Loucy (cell line): ENCODE measurements around the gene ZNF655.

Source experiments
- H2AFZ ChIP-seq: fragments of 200-600 bp; sonication (generic); 2 replicates; pipeline ENCODE4 v1.6.0; 2016; ENCODE audit warnings: antibody characterized with exemption, mild to moderate bottlenecking, low read length, moderate library complexity
- H3F3A ChIP-seq: fragments of 200-600 bp; 2 replicates; pipeline ENCODE4 v1.6.0; 2016; ENCODE audit warnings: antibody characterized with exemption, low read depth, mild to moderate bottlenecking
- H3K27me3 ChIP-seq: fragments of 200-600 bp; sonication (generic); 2 replicates; pipeline ENCODE4 v1.6.1; 2014; ENCODE audit warnings: low read length, mild to moderate bottlenecking; ENCODE audit not compliant: insufficient read depth, poor library complexity, severe bottlenecking
- H3K36me3 ChIP-seq: fragments of 200-600 bp; sonication (generic); 2 replicates; pipeline ENCODE4 v1.6.1; 2016; ENCODE audit warnings: low read length; ENCODE audit not compliant: insufficient read depth
- H3K4me1 ChIP-seq: fragments of 200-600 bp; sonication (generic); 2 replicates; pipeline ENCODE4 v1.5.1; 2014; ENCODE audit warnings: low read length, mild to moderate bottlenecking; ENCODE audit not compliant: insufficient read depth, poor library complexity, severe bottlenecking
- H3K4me2 ChIP-seq: fragments of 200-600 bp; sonication (generic); 2 replicates; pipeline ENCODE4 v1.6.0; 2014; ENCODE audit warnings: antibody characterized with exemption, low read length, low read depth, mild to moderate bottlenecking; ENCODE audit not compliant: poor library complexity, severe bottlenecking
- H3K4me3 ChIP-seq: fragments of 200-600 bp; sonication (generic); 2 replicates; pipeline ENCODE4 v1.5.1; 2014; ENCODE audit warnings: low read length, mild to moderate bottlenecking, mixed read lengths; ENCODE audit not compliant: poor library complexity, severe bottlenecking
- H3K79me2 ChIP-seq: fragments of 200-600 bp; sonication (generic); 2 replicates; pipeline ENCODE4 v1.6.1; 2014; ENCODE audit warnings: low read length; ENCODE audit not compliant: insufficient read depth
- H3K9ac ChIP-seq: fragments of 200-600 bp; sonication (generic); 2 replicates; pipeline ENCODE4 v1.6.0; 2014; ENCODE audit warnings: mild to moderate bottlenecking, low read depth, low read length, moderate library complexity; ENCODE audit not compliant: poor library complexity, severe bottlenecking
- H3K9me2 ChIP-seq: fragments of 200-600 bp; sonication (generic); replicated peaks from 2 replicates; pipeline ENCODE4 v1.6.1; 2016; ENCODE audit warnings: low read depth, low read length, mixed read lengths
- H3K9me3 ChIP-seq: fragments of 200-600 bp; sonication (generic); 2 replicates; pipeline ENCODE4 v1.6.1; 2014; ENCODE audit warnings: mild to moderate bottlenecking, antibody characterized with exemption, low read length, low read depth; ENCODE audit not compliant: insufficient read depth
- H4K20me1 ChIP-seq: fragments of 200-600 bp; sonication (generic); 2 replicates; pipeline ENCODE4 v1.6.0; 2014; ENCODE audit warnings: antibody characterized with exemption, low read length, mild to moderate bottlenecking; ENCODE audit not compliant: insufficient read depth, poor library complexity, severe bottlenecking
- CTCF ChIP-seq: fragments of 200-600 bp; sonication (generic); conservative IDR thresholded peaks from 2 replicates; pipeline ENCODE4 v1.5.1; 2014; ENCODE audit warnings: mild to moderate bottlenecking, antibody characterized with exemption, low read length
- EZH2phosphoT487 ChIP-seq: fragments of 200-600 bp; IDR thresholded peaks from 2 replicates; pipeline ENCODE4 v1.6.1; 2018; ENCODE audit warnings: antibody characterized with exemption, mild to moderate bottlenecking, moderate library complexity, borderline replicate concordance

Gene ZNF655

GRCh38 chr7:99623702-99624447 lies 65.4 kb downstream of the ZNF655 start:
- Histone ChIP-seq H3K9ac (peak overlapping the region; percentile 90), H3K4me3 (peak overlapping the region; percentile 76), H3K9me3 (no peaks in the 10 kb centered on the region), H3F3A (peaks cover 4% of the 10 kb centered on the region; the same call in 1 of the 2 replicates), H2AFZ (no peak overlapping the region), H4K20me1 (no peaks in the 10 kb centered on the region), H3K36me3 (peaks cover 61% of the 10 kb centered on the region; the same call in 1 of the 2 replicates), H3K4me2 (peak overlapping the region; percentile 100), H3K27me3 (no peaks in the 10 kb centered on the region), H3K79me2 (peaks cover 71% of the 10 kb centered on the region), H3K9me2 (no peaks in the 10 kb centered on the region), H3K4me1 (peaks cover 72% of the 10 kb centered on the region)
- TF ChIP-seq EZH2phosphoT487 (no peak), CTCF (no peak)

- Histone ChIP-seq H3K9ac (peak overlapping the region; percentile 90), H4K20me1 (no peaks in the 10 kb centered on the region)
- TF ChIP-seq CTCF (peak; percentile 29), EZH2phosphoT487 (no peak)
Observed at GRCh38 chr7:99624484-99624883, 66.0 kb downstream of the ZNF655 start.

GRCh38 chr7:99625321-99625720 lies 66.9 kb downstream of the ZNF655 start:
- Histone ChIP-seq H2AFZ (no peak overlapping the region), H3K79me2 (peaks cover 56% of the 10 kb centered on the region), H3K9me2 (no peaks in the 10 kb centered on the region), H3K4me2 (peak overlapping the region; percentile 100), H3F3A (peaks cover 4% of the 10 kb centered on the region; the same call in 1 of the 2 replicates), H3K9ac (peak overlapping the region; percentile 90), H3K36me3 (peaks cover 63% of the 10 kb centered on the region; the same call in 1 of the 2 replicates), H3K4me3 (peak overlapping the region; percentile 76), H4K20me1 (no peaks in the 10 kb centered on the region), H3K4me1 (peaks cover 62% of the 10 kb centered on the region), H3K9me3 (no peaks in the 10 kb centered on the region), H3K27me3 (no peaks in the 10 kb centered on the region)
- TF ChIP-seq CTCF: no peak
- no peak for TF ChIP-seq EZH2phosphoT487

More at GRCh38 chr7:99624484-99624883, 66.0 kb downstream of the ZNF655 start:
- Histone ChIP-seq H3K36me3 (peaks cover 63% of the 10 kb centered on the region; the same call in 1 of the 2 replicates), H3F3A (peaks cover 4% of the 10 kb centered on the region; the same call in 1 of the 2 replicates), H3K4me1 (peaks cover 67% of the 10 kb centered on the region), H3K27me3 (no peaks in the 10 kb centered on the region), H3K79me2 (peaks cover 65% of the 10 kb centered on the region), H2AFZ (no peak overlapping the region), H3K9me2 (no peaks in the 10 kb centered on the region), H3K9me3 (no peaks in the 10 kb centered on the region), H3K4me3 (peak overlapping the region; percentile 76), H3K4me2 (peak overlapping the region; percentile 100)
